HepG2 (cell line): ENCODE results near the gene DSTN. TPM values are rescaled to one million over a fixed set of nuclear protein-coding genes. Genes with fewer than 3 reads are reported as not detected.
A peak's percentile ranks its signal among the peaks of the same experiment; 100 is the strongest.

Source experiments
- ATF7 ChIP-seq, 2 experiments: fragments of 450-650 bp in 1 of 2; sonication (generic) in 1 of 2; formaldehyde crosslinking in 1 of 2; IDR thresholded peaks; 2 replicates each; pipeline versions ENCODE4 v1.4.0 to v1.6.1; 2016 to 2020; ENCODE audit warnings: antibody characterized with exemption in 1 of 2, mild to moderate bottlenecking in 1 of 2, missing genetic modification reagents in 1 of 2
- CAMTA2 ChIP-seq: sonication (generic); formaldehyde crosslinking; IDR thresholded peaks from 2 replicates; pipeline ENCODE4 v1.4.0; 2020; ENCODE audit warnings: mild to moderate bottlenecking, missing genetic modification reagents, borderline replicate concordance
- CREM ChIP-seq, 2 experiments: sonication (generic) in 1 of 2; formaldehyde crosslinking in 1 of 2; IDR thresholded peaks; 2 replicates each; pipeline versions ENCODE4 v1.4.0 to v1.6.1; 2016 to 2020; ENCODE audit warnings: antibody characterized with exemption in 1 of 2, mild to moderate bottlenecking in 1 of 2, missing genetic modification reagents in 1 of 2
- KLF15 ChIP-seq: sonication (generic); formaldehyde crosslinking; IDR thresholded peaks from 2 replicates; pipeline ENCODE4 v1.8.1; 2023; ENCODE audit warnings: borderline replicate concordance, mild to moderate bottlenecking, inconsistent platforms, missing genetic modification reagents, mixed read lengths
- MYC ChIP-seq: sonication (generic); formaldehyde crosslinking; IDR thresholded peaks from 2 replicates; pipeline ENCODE4 v1.9.0; 2021; ENCODE audit warnings: missing genetic modification reagents, borderline replicate concordance
- SMAD3 ChIP-seq: sonication (generic); formaldehyde crosslinking; IDR thresholded peaks from 2 replicates; pipeline ENCODE4 v1.4.0; 2020; ENCODE audit warnings: missing genetic modification reagents
- SMYD3 ChIP-seq: sonication (generic); formaldehyde crosslinking; IDR thresholded peaks from 2 replicates; pipeline ENCODE4 v1.8.1; 2023; ENCODE audit warnings: mild to moderate bottlenecking, missing genetic modification reagents
- SP1 ChIP-seq, 2 experiments: fragments of 450-650 bp in 1 of 2; sonication (generic) in 1 of 2; formaldehyde crosslinking in 1 of 2; IDR thresholded peaks; 2 replicates each; pipeline versions ENCODE4 v1.4.0 to v1.6.1; 2016 to 2020; ENCODE audit warnings: missing genetic modification reagents in 1 of 2
- SRSF1 ChIP-seq: fragments of 200-400 bp; formaldehyde crosslinking; optimal IDR thresholded peaks from 2 replicates; pipeline ENCODE3; 2017; ENCODE audit warnings: mild to moderate bottlenecking, low read depth, low read length, moderate library complexity
- ZNF143 ChIP-seq: sonication (generic); formaldehyde crosslinking; IDR thresholded peaks from 2 replicates; pipeline ENCODE4 v1.4.0; 2020; ENCODE audit warnings: missing genetic modification reagents
- ZNF230 ChIP-seq: sonication (generic); formaldehyde crosslinking; IDR thresholded peaks from 2 replicates; pipeline ENCODE4 v1.4.0; 2020; ENCODE audit warnings: mild to moderate bottlenecking, missing genetic modification reagents
- ZNF644 ChIP-seq: IDR thresholded peaks from 2 replicates; pipeline ENCODE4 v1.6.1; 2016; ENCODE audit warnings: low read depth
- ZNF670 ChIP-seq: sonication (generic); formaldehyde crosslinking; IDR thresholded peaks from 2 replicates; pipeline ENCODE4 v1.8.0; 2022; ENCODE audit warnings: mild to moderate bottlenecking, missing genetic modification reagents, borderline replicate concordance
- ZNF816 ChIP-seq: sonication (generic); formaldehyde crosslinking; IDR thresholded peaks from 2 replicates; pipeline ENCODE4 v1.8.0; 2022; ENCODE audit warnings: missing genetic modification reagents, mild to moderate bottlenecking, borderline replicate concordance
- ZSCAN30 ChIP-seq: sonication (generic); formaldehyde crosslinking; IDR thresholded peaks from 2 replicates; pipeline ENCODE4 v1.5.0; 2020; ENCODE audit warnings: mild to moderate bottlenecking, missing genetic modification reagents
- polyA plus RNA-seq, 8 experiments: library from polyadenylated mRNA; depleted of rRNA in 3 of 8; stranded (reverse) in 7 of 8; unstranded in 1 of 8; fragments of >200 nt; fragmentation: Illumina TruSeq in 4 of 8; extraction: Trizol in 4 of 8; gene quantifications; 2 replicates each; pipeline versions ENCODE4 v1.2.1 to v1.2.3, GENCODE V29; 2011 to 2016; ENCODE audit warnings: low read depth in 4 of 8, missing spikeins in 1 of 8, mixed read lengths in 1 of 8; ENCODE audit not compliant: insufficient read depth in 1 of 8
- total RNA-seq, 5 experiments: library from RNA; depleted of rRNA; stranded (reverse); fragments of >200 nt; fragmentation: Illumina TruSeq; extraction: Trizol; gene quantifications; 2 replicates each; pipeline ENCODE4 v1.2.3, GENCODE V29; 2016; ENCODE audit warnings: low read depth in 1 of 5
- TF ChIP-seq, protein P1 (sequence below): IDR thresholded peaks from 2 replicates; pipeline ENCODE4 v1.6.1; 2016; ENCODE audit warnings: low read depth, borderline replicate concordance
- TF ChIP-seq, protein P2 (sequence below): conservative IDR thresholded peaks from 2 replicates; pipeline ENCODE4 v1.6.1; 2018; ENCODE audit warnings: missing genetic modification reagents
- TF ChIP-seq, protein P3 (sequence below): sonication (generic); formaldehyde crosslinking; IDR thresholded peaks from 2 replicates; pipeline ENCODE4 v1.4.0; 2020; ENCODE audit warnings: missing genetic modification reagents
- TF ChIP-seq, protein P4 (sequence below): sonication (generic); formaldehyde crosslinking; IDR thresholded peaks from 2 replicates; pipeline ENCODE4 v1.8.1; 2023; ENCODE audit warnings: mild to moderate bottlenecking, missing genetic modification reagents
- TF ChIP-seq, protein P5 (sequence below): sonication (generic); formaldehyde crosslinking; IDR thresholded peaks from 2 replicates; pipeline ENCODE4 v1.9.0; 2021; ENCODE audit warnings: missing genetic modification reagents, borderline replicate concordance

DSTN gene
- total and polyA plus RNA-seq, 2 of the 13 experiments (the other 11 are each of a cell fraction or from before 2014, with no cell fraction given), result 27.6 to 106 TPM

DNA sequence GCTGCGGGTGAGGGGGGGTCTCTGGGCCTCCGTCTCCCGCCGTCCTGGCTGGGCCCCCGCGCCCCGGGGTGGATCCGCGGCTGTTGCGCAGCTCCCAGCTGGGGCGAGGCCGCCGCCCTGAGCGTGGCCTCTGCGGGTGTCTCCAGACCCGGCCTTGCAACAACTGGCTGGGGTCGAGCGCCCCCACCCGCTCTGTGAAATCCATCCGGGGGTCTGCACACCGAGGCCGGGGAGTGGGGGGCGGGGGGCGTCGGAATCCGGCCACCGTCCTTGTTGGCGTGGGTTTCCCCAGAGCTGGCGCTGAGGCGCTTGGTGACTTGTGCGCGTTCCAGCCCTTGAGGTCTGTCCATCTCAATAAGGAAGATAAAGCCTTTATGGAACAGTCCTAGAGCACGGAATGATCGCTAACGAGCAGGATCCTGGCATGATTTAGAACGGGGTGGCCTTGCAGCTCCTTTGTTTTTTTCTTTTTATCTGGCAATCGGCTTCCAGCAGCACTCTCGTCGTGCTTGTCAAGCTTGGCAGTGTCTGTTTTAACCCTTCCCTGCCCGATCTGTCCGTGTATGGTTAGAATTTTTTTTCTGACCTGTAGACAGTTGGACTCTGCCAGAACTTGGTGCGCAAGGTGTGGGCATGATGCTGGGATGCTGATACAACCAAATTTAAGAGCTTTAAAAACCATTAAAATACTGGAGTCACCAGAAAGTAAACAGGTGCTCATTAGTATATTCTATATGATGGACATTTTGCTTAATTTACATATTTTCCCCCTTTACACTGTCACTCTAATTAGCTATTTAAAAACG lies 675 bp downstream of the DSTN start (continued):
- TF ChIP-seq, protein P1, sequence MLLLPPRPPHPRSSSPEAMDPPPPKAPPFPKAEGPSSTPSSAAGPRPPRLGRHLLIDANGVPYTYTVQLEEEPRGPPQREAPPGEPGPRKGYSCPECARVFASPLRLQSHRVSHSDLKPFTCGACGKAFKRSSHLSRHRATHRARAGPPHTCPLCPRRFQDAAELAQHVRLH (CRISPR knock-in tag), result 0 out of 2 replicates have a peak, but pooled peaks have one; percentile 21
- TF ChIP-seq ATF7 (IDR thresholded peaks at IDR 0.05) (no peak), ATF7 (CRISPR knock-in tag; IDR thresholded peaks at IDR 0.05) (no peak), ZNF816 (CRISPR knock-in tag) (0 out of 2 replicates have a peak, but pooled peaks have one; percentile 27), CAMTA2 (CRISPR knock-in tag) (no peak; the same call in 1 of the 2 replicates), KLF15 (CRISPR knock-in tag) (no peak), MYC (CRISPR knock-in tag) (no peak), ZNF644 (CRISPR knock-in tag) (no peak), SMAD3 (no peak), CREM (IDR thresholded peaks at IDR 0.05) (no peak), CREM (CRISPR knock-in tag; IDR thresholded peaks at IDR 0.05) (no peak), SMYD3 (CRISPR knock-in tag) (0 out of 2 replicates have a peak, but pooled peaks have one; percentile 39), ZNF143 (CRISPR knock-in tag) (no peak), ZNF670 (CRISPR knock-in tag) (0 out of 2 replicates have a peak, but pooled peaks have one; percentile 57), ZSCAN30 (0 out of 2 replicates have a peak, but pooled peaks have one; percentile 21), ZNF230 (no peak), SP1 (IDR thresholded peaks at IDR 0.05) (no peak), SP1 (CRISPR knock-in tag; IDR thresholded peaks at IDR 0.05) (no peak), SRSF1 (peak; percentile 3)
- TF ChIP-seq, protein P2, sequence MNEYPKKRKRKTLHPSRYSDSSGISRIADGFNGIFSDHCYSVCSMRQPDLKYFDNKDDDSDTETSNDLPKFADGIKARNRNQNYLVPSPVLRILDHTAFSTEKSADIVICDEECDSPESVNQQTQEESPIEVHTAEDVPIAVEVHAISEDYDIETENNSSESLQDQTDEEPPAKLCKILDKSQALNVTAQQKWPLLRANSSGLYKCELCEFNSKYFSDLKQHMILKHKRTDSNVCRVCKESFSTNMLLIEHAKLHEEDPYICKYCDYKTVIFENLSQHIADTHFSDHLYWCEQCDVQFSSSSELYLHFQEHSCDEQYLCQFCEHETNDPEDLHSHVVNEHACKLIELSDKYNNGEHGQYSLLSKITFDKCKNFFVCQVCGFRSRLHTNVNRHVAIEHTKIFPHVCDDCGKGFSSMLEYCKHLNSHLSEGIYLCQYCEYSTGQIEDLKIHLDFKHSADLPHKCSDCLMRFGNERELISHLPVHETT (CRISPR knock-in tag), result peak; percentile 19; the same call in 1 of the 2 replicates
- TF ChIP-seq, protein P3, sequence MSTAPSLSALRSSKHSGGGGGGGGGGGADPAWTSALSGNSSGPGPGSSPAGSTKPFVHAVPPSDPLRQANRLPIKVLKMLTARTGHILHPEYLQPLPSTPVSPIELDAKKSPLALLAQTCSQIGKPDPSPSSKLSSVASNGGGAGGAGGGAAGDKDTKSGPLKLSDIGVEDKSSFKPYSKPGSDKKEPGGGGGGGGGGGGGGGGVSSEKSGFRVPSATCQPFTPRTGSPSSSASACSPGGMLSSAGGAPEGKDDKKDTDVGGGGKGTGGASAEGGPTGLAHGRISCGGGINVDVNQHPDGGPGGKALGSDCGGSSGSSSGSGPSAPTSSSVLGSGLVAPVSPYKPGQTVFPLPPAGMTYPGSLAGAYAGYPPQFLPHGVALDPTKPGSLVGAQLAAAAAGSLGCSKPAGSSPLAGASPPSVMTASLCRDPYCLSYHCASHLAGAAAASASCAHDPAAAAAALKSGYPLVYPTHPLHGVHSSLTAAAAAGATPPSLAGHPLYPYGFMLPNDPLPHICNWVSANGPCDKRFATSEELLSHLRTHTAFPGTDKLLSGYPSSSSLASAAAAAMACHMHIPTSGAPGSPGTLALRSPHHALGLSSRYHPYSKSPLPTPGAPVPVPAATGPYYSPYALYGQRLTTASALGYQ (CRISPR knock-in tag), result no peak
- TF ChIP-seq, protein P4, sequence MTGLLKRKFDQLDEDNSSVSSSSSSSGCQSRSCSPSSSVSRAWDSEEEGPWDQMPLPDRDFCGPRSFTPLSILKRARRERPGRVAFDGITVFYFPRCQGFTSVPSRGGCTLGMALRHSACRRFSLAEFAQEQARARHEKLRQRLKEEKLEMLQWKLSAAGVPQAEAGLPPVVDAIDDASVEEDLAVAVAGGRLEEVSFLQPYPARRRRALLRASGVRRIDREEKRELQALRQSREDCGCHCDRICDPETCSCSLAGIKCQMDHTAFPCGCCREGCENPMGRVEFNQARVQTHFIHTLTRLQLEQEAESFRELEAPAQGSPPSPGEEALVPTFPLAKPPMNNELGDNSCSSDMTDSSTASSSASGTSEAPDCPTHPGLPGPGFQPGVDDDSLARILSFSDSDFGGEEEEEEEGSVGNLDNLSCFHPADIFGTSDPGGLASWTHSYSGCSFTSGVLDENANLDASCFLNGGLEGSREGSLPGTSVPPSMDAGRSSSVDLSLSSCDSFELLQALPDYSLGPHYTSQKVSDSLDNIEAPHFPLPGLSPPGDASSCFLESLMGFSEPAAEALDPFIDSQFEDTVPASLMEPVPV (CRISPR knock-in tag), result peak; percentile 65; the same call in 1 of the 2 replicates
- TF ChIP-seq, protein P5, sequence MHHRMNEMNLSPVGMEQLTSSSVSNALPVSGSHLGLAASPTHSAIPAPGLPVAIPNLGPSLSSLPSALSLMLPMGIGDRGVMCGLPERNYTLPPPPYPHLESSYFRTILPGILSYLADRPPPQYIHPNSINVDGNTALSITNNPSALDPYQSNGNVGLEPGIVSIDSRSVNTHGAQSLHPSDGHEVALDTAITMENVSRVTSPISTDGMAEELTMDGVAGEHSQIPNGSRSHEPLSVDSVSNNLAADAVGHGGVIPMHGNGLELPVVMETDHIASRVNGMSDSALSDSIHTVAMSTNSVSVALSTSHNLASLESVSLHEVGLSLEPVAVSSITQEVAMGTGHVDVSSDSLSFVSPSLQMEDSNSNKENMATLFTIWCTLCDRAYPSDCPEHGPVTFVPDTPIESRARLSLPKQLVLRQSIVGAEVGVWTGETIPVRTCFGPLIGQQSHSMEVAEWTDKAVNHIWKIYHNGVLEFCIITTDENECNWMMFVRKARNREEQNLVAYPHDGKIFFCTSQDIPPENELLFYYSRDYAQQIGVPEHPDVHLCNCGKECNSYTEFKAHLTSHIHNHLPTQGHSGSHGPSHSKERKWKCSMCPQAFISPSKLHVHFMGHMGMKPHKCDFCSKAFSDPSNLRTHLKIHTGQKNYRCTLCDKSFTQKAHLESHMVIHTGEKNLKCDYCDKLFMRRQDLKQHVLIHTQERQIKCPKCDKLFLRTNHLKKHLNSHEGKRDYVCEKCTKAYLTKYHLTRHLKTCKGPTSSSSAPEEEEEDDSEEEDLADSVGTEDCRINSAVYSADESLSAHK (CRISPR knock-in tag), result no peak
